Dermis microvascular lymphatic vessel endothelial cell (primary cell): ENCODE measurements around the gene UBR4. TPM values are rescaled to one million over a fixed set of nuclear protein-coding genes. Genes with fewer than 3 reads are reported as not detected.
A peak's percentile ranks its signal among the peaks of the same experiment; 100 is the strongest.

Source experiments
- DNase-seq, 2 donors: peaks; one replicate each; pipeline versions ENCODE4 v3.0.0 to v3.0.0-alpha.2; 2010; ENCODE audit warnings: low read depth in 2 of 2
- total RNA-seq: library from RNA; depleted of rRNA; stranded (reverse); fragments of >200 nt; gene quantifications from 2 replicates; pipeline ENCODE4 v1.2.1, GENCODE V29; 2014

The UBR4 gene
- total RNA-seq, 1 donor from 2014 or later, result 74.1 TPM

GRCh38 chr1:19096036-19096833, 113.8 kb downstream of the UBR4 start:
- DNase-seq, result peak; percentile 22 to 51

- no peak for DNase-seq
Observed at GRCh38 chr1:19091196-19091953, 118.7 kb downstream of the UBR4 start.

- DNase-seq, result no peak
Observed at GRCh38 chr1:19089524-19089923, 120.5 kb downstream of the UBR4 start.

GRCh38 chr1:19088717-19089442, 121.2 kb downstream of the UBR4 start:
- DNase-seq, result no peak

GRCh38 chr1:19087737-19088594, 122.1 kb downstream of the UBR4 start:
- peak in 1 of 2 donors; percentile 23 for DNase-seq

- DNase-seq, result no peak
Observed at GRCh38 chr1:19087017-19087736, 122.9 kb downstream of the UBR4 start.

- no peak for DNase-seq
Observed at GRCh38 chr1:19086176-19086875, 123.7 kb downstream of the UBR4 start.

- DNase-seq, result no peak
Observed at GRCh38 chr1:19084206-19084738, 125.8 kb downstream of the UBR4 start.

GRCh38 chr1:19083081-19083480, 127.0 kb downstream of the UBR4 start:
- peak in 1 of 2 donors; percentile 87 for DNase-seq

- DNase-seq, result peak in 1 of 2 donors; percentile 65
Observed at GRCh38 chr1:19081218-19081893, 128.7 kb downstream of the UBR4 start.

GRCh38 chr1:19080721-19081120, 129.3 kb downstream of the UBR4 start:
- no peak for DNase-seq

GRCh38 chr1:19079541-19080472, 130.3 kb downstream of the UBR4 start:
- no peak for DNase-seq

GRCh38 chr1:19078536-19078935, 131.5 kb downstream of the UBR4 start:
- no peak for DNase-seq

- no peak for DNase-seq
Observed at GRCh38 chr1:19076841-19077616, 133.0 kb downstream of the UBR4 start.

GRCh38 chr1:19074902-19075721, 135.0 kb downstream of the UBR4 start:
- no peak for DNase-seq

- DNase-seq, result no peak
Observed at GRCh38 chr1:19074361-19074901, 135.6 kb downstream of the UBR4 start.
